ENCODE measurements around the gene ATP2C2. TPM values are rescaled to one million over a fixed set of nuclear protein-coding genes. Genes with fewer than 3 reads are reported as not detected.

Gene ATP2C2
- polyA plus RNA-seq, 1 of the 3 experiments (the other 2 are of a cell fraction), result 0.33 TPM

- Histone ChIP-seq H3K9me2 (no peaks in the 10 kb centered on the region), H3K4me1 (ENCODE audit: control insufficient read depth in 1 of 2, insufficient read depth in 2 of 2, low read depth in 1 of 2, low read length in 1 of 2) (no peaks in the 10 kb centered on the region), H2AFZ (ENCODE audit: low read depth) (no peak overlapping the region), H3K36me3 (replicated peaks in 1 of 2; ENCODE audit: control insufficient read depth in 1 of 2, insufficient read depth in 2 of 2, low read length in 1 of 2) (no peaks in the 10 kb centered on the region), H3K4me3 (ENCODE audit: low read depth in 2 of 2, low read length in 1 of 2) (no peak overlapping the region), H3K4me2 (no peak overlapping the region), H3F3A (replicated peaks; ENCODE audit: insufficient read depth) (no peaks in the 10 kb centered on the region), H4K20me1 (ENCODE audit: insufficient read depth) (no peaks in the 10 kb centered on the region), H3K27ac (ENCODE audit: low read depth in 2 of 2, low read length in 1 of 2) (no peak overlapping the region), H3K27me3 (ENCODE audit: insufficient read depth) (peaks cover 23% of the 10 kb centered on the region), H3K9ac (no peak overlapping the region), H3K79me2 (ENCODE audit: insufficient read depth) (no peaks in the 10 kb centered on the region), H3K9me3 (no peaks in the 10 kb centered on the region)
- TF ChIP-seq MEF2A (IDR thresholded peaks at IDR 0.05; ENCODE audit: borderline replicate concordance, low read depth) (no peak), REST (IDR thresholded peaks at IDR 0.05; ENCODE audit: low read depth, low read length) (no peak), EP300 (IDR thresholded peaks at IDR 0.05; ENCODE audit: borderline replicate concordance in 1 of 2, low read depth in 1 of 2, low read length in 1 of 2) (no peak), USF1 (IDR thresholded peaks at IDR 0.05; ENCODE audit: borderline replicate concordance, low read depth) (no peak), YY1 (IDR thresholded peaks at IDR 0.05; ENCODE audit: low read depth) (no peak), SMC3 (IDR thresholded peaks at IDR 0.05; ENCODE audit: low read depth, low read length) (no peak), RCOR1 (IDR thresholded peaks at IDR 0.05; ENCODE audit: low read length) (no peak), TCF12 (IDR thresholded peaks at IDR 0.05) (no peak), NRF1 (IDR thresholded peaks at IDR 0.05; ENCODE audit: low read depth, low read length) (no peak), GABPA (IDR thresholded peaks at IDR 0.05; ENCODE audit: low read depth) (no peak), USF2 (IDR thresholded peaks at IDR 0.05; ENCODE audit: borderline replicate concordance, low read depth, low read length) (no peak), TAF1 (IDR thresholded peaks at IDR 0.05; ENCODE audit: borderline replicate concordance, low read depth, low read length) (no peak), MXI1 (IDR thresholded peaks at IDR 0.05; ENCODE audit: low read depth, low read length) (no peak), MAX (IDR thresholded peaks at IDR 0.05; ENCODE audit: low read depth) (no peak), RXRA (IDR thresholded peaks at IDR 0.05; ENCODE audit: borderline replicate concordance, low read depth) (no peak), GATA2 (CRISPR knock-in tag; IDR thresholded peaks at IDR 0.05) (no peak), NFIC (IDR thresholded peaks at IDR 0.05; ENCODE audit: borderline replicate concordance) (no peak), TEAD4 (IDR thresholded peaks at IDR 0.05; ENCODE audit: borderline replicate concordance, insufficient read depth) (no peak), POLR2AphosphoS5 (IDR thresholded peaks at IDR 0.05; ENCODE audit: low read depth, low read length) (no peak), FOXM1 (IDR thresholded peaks at IDR 0.05; ENCODE audit: low read depth) (no peak)
- no peak for DNase-seq
- 49% methylated on average over 5 of the region's 5 CpGs for WGBS (ENCODE audit: low lambda C conversion rate)
- POLR2A ChIA-PET, result no interaction called here
- CTCF ChIA-PET, result interaction anchor here (1.2 kb wide), 1 partner anchor 13 kb away, joined by 3 read pairs; no protein-coding TSS in a partner anchor
Measured at GRCh38 chr16:84434800-84435199, 66.5 kb downstream of the ATP2C2 start.

Measured in SK-N-SH (cell line).